Body of pancreas (tissue), 4 donors: ENCODE results near the gene TMEM250.

Experiments
- CTCF ChIP-seq, 7 experiments: fragments of 450-650 bp in 4 of 7; fragments of 200-600 bp in 3 of 7; sonication (generic) in 3 of 7; IDR thresholded peaks; one replicate each; pipeline ENCODE4 v1.5.1; 2016 to 2019; ENCODE audit warnings: antibody characterized with exemption in 7 of 7
- POLR2A ChIP-seq, 3 donors: fragments of 450-650 bp; IDR thresholded peaks; one replicate each; pipeline ENCODE4 v1.6.1; 2016; ENCODE audit warnings: antibody characterized with exemption in 3 of 3, mild to moderate bottlenecking in 2 of 3

DNA sequence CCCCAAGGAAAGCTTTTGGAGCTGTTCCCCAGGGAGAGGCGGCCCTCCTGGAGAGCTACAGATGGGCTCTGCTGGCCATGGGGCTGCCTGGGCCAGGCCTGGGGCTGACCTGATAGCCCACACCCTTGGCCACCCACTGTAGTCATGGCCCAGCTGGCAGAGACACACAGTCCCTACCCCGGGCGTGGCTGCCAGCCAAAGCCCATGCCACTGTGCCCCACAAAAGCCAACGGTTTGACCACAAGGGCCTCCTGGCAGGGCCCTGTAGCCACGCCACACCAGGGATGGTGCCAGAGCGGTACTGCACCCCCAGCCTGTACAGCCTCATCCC lies 38.8 kb downstream of the TMEM250 start:
- no peak for TF ChIP-seq CTCF (IDR thresholded peaks at IDR 0.05)
- TF ChIP-seq POLR2A (IDR thresholded peaks at IDR 0.05): no peak
